Peyer's patch (tissue), 4 donors: ENCODE results near the gene MPPED1. TPM values are rescaled to one million over a fixed set of nuclear protein-coding genes. Genes with fewer than 3 reads are reported as not detected.

ENCODE experiments used
- DNase-seq, 3 donors: peaks; one replicate each; pipeline ENCODE4 v3.0.0-alpha.2; 2017 to 2019
- H3K27ac ChIP-seq, 4 donors: fragments of 200-600 bp; sonication (generic); one replicate each; pipeline ENCODE4 v1.5.1; 2016 to 2019
- H3K27me3 ChIP-seq, 2 donors: fragments of 200-600 bp; sonication (generic); one replicate each; pipeline ENCODE4 v1.5.1; 2019
- H3K36me3 ChIP-seq, 3 donors: fragments of 200-600 bp; sonication (generic); one replicate each; pipeline ENCODE4 v1.5.1; 2016 to 2019
- H3K4me1 ChIP-seq, 4 donors: fragments of 200-600 bp; sonication (generic); one replicate each; pipeline ENCODE4 v1.5.1; 2016 to 2019
- H3K4me3 ChIP-seq, 4 donors: fragments of 200-600 bp; sonication (generic); 1 replicate in 3 of 4; 2 replicates in 1 of 4; pipeline ENCODE4 v1.5.1; 2016 to 2019; ENCODE audit warnings: mild to moderate bottlenecking in 1 of 4
- H3K9me3 ChIP-seq, 4 donors: fragments of 200-600 bp; sonication (generic); one replicate each; pipeline ENCODE4 v1.5.1; 2016 to 2019; ENCODE audit warnings: mild to moderate bottlenecking in 1 of 4
- CTCF ChIP-seq, 6 experiments: fragments of 450-650 bp in 4 of 6; fragments of 200-600 bp in 2 of 6; sonication (generic) in 1 of 6; IDR thresholded peaks; one replicate each; pipeline ENCODE4 v1.5.1; 2017 to 2019; ENCODE audit warnings: antibody characterized with exemption in 6 of 6, mild to moderate bottlenecking in 3 of 6, moderate library complexity in 1 of 6
- POLR2A ChIP-seq, 2 donors: fragments of 450-650 bp; IDR thresholded peaks; one replicate each; pipeline ENCODE4 v1.5.1; 2017; ENCODE audit warnings: antibody characterized with exemption in 2 of 2, mild to moderate bottlenecking in 2 of 2, moderate library complexity in 2 of 2
- total RNA-seq, 4 donors: library from RNA; depleted of rRNA; stranded (reverse); fragments of >200 nt; gene quantifications; one replicate each; pipeline ENCODE4 v1.1.0, GENCODE V29; 2016

The MPPED1 gene
- total RNA-seq, 4 donors from 2014 or later: not detected

- no peaks in the 10 kb centered on the region for H3K27me3 ChIP-seq
- no peaks in the 10 kb centered on the region for H3K9me3 ChIP-seq
- no peak for TF ChIP-seq CTCF (IDR thresholded peaks at IDR 0.05)
- TF ChIP-seq POLR2A (IDR thresholded peaks at IDR 0.05): no peak
- no peak for DNase-seq
- H3K4me1 ChIP-seq: no peaks in the 10 kb centered on the region
- H3K36me3 ChIP-seq: no peaks in the 10 kb centered on the region
- no peak overlapping the region for H3K4me3 ChIP-seq
- no peak overlapping the region for H3K27ac ChIP-seq
These were observed 61.2 kb downstream of the MPPED1 start for GRCh38 chr22:43473031-43473430.

GRCh38 chr22:43473441-43473840 is 61.6 kb downstream of the MPPED1 start:
- Histone ChIP-seq H3K9me3 (no peaks in the 10 kb centered on the region), H3K4me1 (no peaks in the 10 kb centered on the region)

GRCh38 chr22:43474161-43475101 is 62.6 kb downstream of the MPPED1 start:
- Histone ChIP-seq H3K4me1 (no peaks in the 10 kb centered on the region), H3K27me3 (no peaks in the 10 kb centered on the region), H3K36me3 (no peaks in the 10 kb centered on the region), H3K4me3 (peak overlapping the region in 1 of 4 donors; percentile 24), H3K27ac (no peak overlapping the region), H3K9me3 (no peaks in the 10 kb centered on the region)
- no peak for DNase-seq
- no peak for TF ChIP-seq POLR2A (IDR thresholded peaks at IDR 0.05)
- no peak for TF ChIP-seq CTCF (IDR thresholded peaks at IDR 0.05)

More at GRCh38 chr22:43473441-43473840, 61.6 kb downstream of the MPPED1 start:
- Histone ChIP-seq H3K4me3 (no peak overlapping the region), H3K27me3 (no peaks in the 10 kb centered on the region), H3K36me3 (no peaks in the 10 kb centered on the region), H3K27ac (no peak overlapping the region)
- TF ChIP-seq CTCF (IDR thresholded peaks at IDR 0.05) (no peak), POLR2A (IDR thresholded peaks at IDR 0.05) (no peak)
- no peak for DNase-seq

GRCh38 chr22:43475549-43476076 is 63.8 kb downstream of the MPPED1 start:
- no peak for TF ChIP-seq POLR2A (IDR thresholded peaks at IDR 0.05)
- TF ChIP-seq CTCF (IDR thresholded peaks at IDR 0.05): no peak
- H3K4me3 ChIP-seq: no peak overlapping the region
- no peaks in the 10 kb centered on the region for H3K27me3 ChIP-seq
- no peak overlapping the region for H3K27ac ChIP-seq
- H3K36me3 ChIP-seq: no peaks in the 10 kb centered on the region
- no peaks in the 10 kb centered on the region for H3K4me1 ChIP-seq
- no peak for DNase-seq
- no peaks in the 10 kb centered on the region for H3K9me3 ChIP-seq

- TF ChIP-seq POLR2A (IDR thresholded peaks at IDR 0.05) (no peak), CTCF (IDR thresholded peaks at IDR 0.05) (no peak)
- Histone ChIP-seq H3K4me1 (no peaks in the 10 kb centered on the region), H3K9me3 (no peaks in the 10 kb centered on the region), H3K36me3 (no peaks in the 10 kb centered on the region), H3K4me3 (no peak overlapping the region), H3K27me3 (no peaks in the 10 kb centered on the region), H3K27ac (no peak overlapping the region)
- DNase-seq: no peak
These were observed 64.5 kb downstream of the MPPED1 start for GRCh38 chr22:43476341-43476740.
